ENCODE data around the gene FAAP20.
A peak's percentile ranks its signal among the peaks of the same experiment; 100 is the strongest.

FAAP20 gene

DNA sequence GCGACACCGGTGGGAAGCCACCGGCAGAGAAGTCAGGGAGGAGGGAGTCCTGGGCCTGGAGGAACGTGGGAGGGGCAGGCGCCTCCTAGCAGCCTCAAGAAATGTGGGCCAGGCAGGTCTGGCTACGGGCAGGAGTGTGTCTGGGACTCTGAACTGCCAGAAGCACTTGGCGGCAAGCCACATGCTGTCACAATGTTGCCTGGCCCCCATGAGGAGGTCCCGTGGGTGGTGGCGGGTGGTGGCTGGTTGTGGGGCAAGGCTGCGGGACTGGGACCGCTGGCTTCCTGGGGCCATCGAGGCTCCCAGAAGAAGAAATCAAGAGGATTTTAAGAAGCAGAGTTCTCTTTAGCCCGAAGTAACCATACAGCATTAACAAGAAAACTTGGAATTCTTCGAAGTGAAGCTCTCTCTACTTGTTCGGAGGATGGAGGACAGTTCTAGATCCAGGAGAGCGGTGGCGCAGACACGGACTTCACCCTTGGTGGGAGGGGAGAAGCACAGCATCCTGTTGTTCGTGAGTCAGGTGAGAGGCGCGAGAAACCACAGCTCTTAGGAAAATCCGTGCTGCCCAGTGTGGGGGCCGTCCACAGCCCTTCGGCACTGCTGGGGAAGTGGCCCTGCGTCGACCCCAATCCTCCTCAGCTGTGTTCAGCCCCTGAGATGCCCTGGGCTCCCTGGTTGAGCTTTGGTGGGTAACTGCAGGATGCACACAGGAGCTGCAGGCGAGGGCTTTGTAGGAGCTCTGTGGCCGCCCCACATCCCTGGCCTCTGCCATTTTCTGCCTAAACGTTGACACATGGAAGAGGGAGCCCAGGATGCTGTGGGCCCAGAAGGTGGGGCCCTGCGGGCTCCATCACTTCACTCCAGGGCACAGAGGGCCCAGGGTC, 45.9 kb upstream of the FAAP20 start:
- Histone ChIP-seq H4K8ac (ENCODE audit: low read length) (no peak overlapping the region), H3K9ac (ENCODE audit: low read length) (peak overlapping the region; percentile 24), H2BK120ac (ENCODE audit: low read depth, low read length) (no peak overlapping the region), H3K4me3 (ENCODE audit: insufficient read depth in 1 of 2, low read depth in 1 of 2, low read length in 2 of 2) (no peak overlapping the region), H3K4me2 (ENCODE audit: low read length, poor library complexity, severe bottlenecking) (no peak overlapping the region), H2AFZ (ENCODE audit: low read depth, low read length) (no peak overlapping the region), H3K27me3 (ENCODE audit: control insufficient read depth in 1 of 2, insufficient read depth in 1 of 2, low read length in 2 of 2) (no peaks in the 10 kb centered on the region), H2BK12ac (ENCODE audit: low read length in 2 of 2) (no peak overlapping the region), H3K4me1 (ENCODE audit: control insufficient read depth, insufficient read depth, low read depth, low read length) (peaks cover 56% of the 10 kb centered on the region), H3K27ac (ENCODE audit: low read length, poor library complexity, severe bottlenecking) (no peak overlapping the region), H3K36me3 (ENCODE audit: control insufficient read depth in 1 of 2, insufficient read depth in 2 of 2, low read depth in 1 of 2, low read length in 2 of 2) (peaks cover 7 to 53% of the 10 kb centered on the region in 2 experiments), H3K18ac (ENCODE audit: low read depth in 1 of 2, low read length in 2 of 2) (peak overlapping the region in 1 of 2 experiments; percentile 18), H2AK5ac (ENCODE audit: low read length, severe bottlenecking) (no peak overlapping the region), H3K23ac (ENCODE audit: low read length in 2 of 2) (peak overlapping the region in 1 of 2 experiments; percentile 19), H3K9me3 (ENCODE audit: control insufficient read depth, low read length) (no peaks in the 10 kb centered on the region), H3K14ac (ENCODE audit: low read length in 2 of 2) (peak overlapping the region in 1 of 2 experiments; percentile 32), H4K91ac (ENCODE audit: low read length) (no peak overlapping the region), H2BK15ac (ENCODE audit: low read depth, poor library complexity, severe bottlenecking) (no peak overlapping the region), H3K4ac (ENCODE audit: low read depth in 1 of 2, low read length in 2 of 2) (no peak overlapping the region), H2BK5ac (ENCODE audit: low read depth, low read length, poor library complexity, severe bottlenecking) (no peak overlapping the region), H3K79me1 (replicated peaks; ENCODE audit: low read length, poor library complexity, severe bottlenecking) (no peaks in the 10 kb centered on the region)
- WGBS: 91% methylated on average over 30 of the region's 30 CpGs
- DNase-seq: peak; percentile 49

DNA sequence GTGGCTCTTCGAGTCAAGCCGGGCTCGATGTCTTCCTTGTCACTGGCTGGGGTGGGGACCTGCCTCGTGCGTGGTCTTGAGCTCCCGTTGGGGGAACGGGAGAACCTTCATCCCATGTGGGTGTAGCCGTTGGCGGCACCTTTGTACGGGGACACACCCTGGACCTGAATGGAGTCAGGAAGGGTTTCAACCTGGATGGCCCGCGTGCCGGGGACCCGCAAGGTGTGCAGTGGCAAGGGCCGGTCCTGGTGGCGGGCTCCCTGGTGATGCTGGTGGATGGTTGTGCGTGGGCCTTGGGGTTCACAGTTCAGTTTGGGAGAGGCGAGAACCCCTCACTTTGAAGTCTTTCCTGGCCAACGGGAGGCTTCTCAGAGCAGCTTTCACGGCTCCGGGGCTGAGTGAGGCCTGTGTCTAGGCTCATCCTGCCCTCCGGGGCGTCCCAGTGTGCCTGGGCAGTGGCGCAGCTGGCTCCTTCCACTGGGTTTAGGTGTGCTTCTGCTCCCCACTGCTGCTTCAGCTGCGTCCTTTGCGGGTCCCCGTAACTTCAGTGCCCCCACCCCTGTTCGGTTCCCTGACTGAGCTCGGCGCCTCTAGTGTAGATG, 44.9 kb upstream of the FAAP20 start:
- H3K79me1 ChIP-seq (replicated peaks; ENCODE audit: low read length, poor library complexity, severe bottlenecking): no peaks in the 10 kb centered on the region
- DNase-seq: no peak
- no peaks in the 10 kb centered on the region for H3K9me3 ChIP-seq (ENCODE audit: control insufficient read depth, low read length)
- H3K18ac ChIP-seq (ENCODE audit: low read depth in 1 of 2, low read length in 2 of 2): no peak overlapping the region
- H4K91ac ChIP-seq (ENCODE audit: low read length): no peak overlapping the region
- H3K14ac ChIP-seq (ENCODE audit: low read length in 2 of 2): no peak overlapping the region
- H3K23ac ChIP-seq (ENCODE audit: low read length in 2 of 2): no peak overlapping the region
- no peak overlapping the region for H4K8ac ChIP-seq (ENCODE audit: low read length)
- 96% methylated on average over 30 of the region's 30 CpGs for WGBS
- H3K4me2 ChIP-seq (ENCODE audit: low read length, poor library complexity, severe bottlenecking): no peak overlapping the region
- no peak overlapping the region for H2BK120ac ChIP-seq (ENCODE audit: low read depth, low read length)
- peak overlapping the region; percentile 24 for H3K9ac ChIP-seq (ENCODE audit: low read length)
- no peak overlapping the region for H3K4ac ChIP-seq (ENCODE audit: low read depth in 1 of 2, low read length in 2 of 2)
- H3K36me3 ChIP-seq (ENCODE audit: control insufficient read depth in 1 of 2, insufficient read depth in 2 of 2, low read depth in 1 of 2, low read length in 2 of 2): peaks cover 7 to 53% of the 10 kb centered on the region in 2 experiments
- no peak overlapping the region for H2AFZ ChIP-seq (ENCODE audit: low read depth, low read length)
- H2BK12ac ChIP-seq (ENCODE audit: low read length in 2 of 2): no peak overlapping the region
- H3K27ac ChIP-seq (ENCODE audit: low read length, poor library complexity, severe bottlenecking): no peak overlapping the region
- peaks cover 61% of the 10 kb centered on the region for H3K4me1 ChIP-seq (ENCODE audit: control insufficient read depth, insufficient read depth, low read depth, low read length)
- no peak overlapping the region for H2BK15ac ChIP-seq (ENCODE audit: low read depth, poor library complexity, severe bottlenecking)
- no peak overlapping the region for H3K4me3 ChIP-seq (ENCODE audit: insufficient read depth in 1 of 2, low read depth in 1 of 2, low read length in 2 of 2)
- H2AK5ac ChIP-seq (ENCODE audit: low read length, severe bottlenecking): no peak overlapping the region
- no peak overlapping the region for H2BK5ac ChIP-seq (ENCODE audit: low read depth, low read length, poor library complexity, severe bottlenecking)
- H3K27me3 ChIP-seq (ENCODE audit: control insufficient read depth in 1 of 2, insufficient read depth in 1 of 2, low read length in 2 of 2): no peaks in the 10 kb centered on the region

DNA sequence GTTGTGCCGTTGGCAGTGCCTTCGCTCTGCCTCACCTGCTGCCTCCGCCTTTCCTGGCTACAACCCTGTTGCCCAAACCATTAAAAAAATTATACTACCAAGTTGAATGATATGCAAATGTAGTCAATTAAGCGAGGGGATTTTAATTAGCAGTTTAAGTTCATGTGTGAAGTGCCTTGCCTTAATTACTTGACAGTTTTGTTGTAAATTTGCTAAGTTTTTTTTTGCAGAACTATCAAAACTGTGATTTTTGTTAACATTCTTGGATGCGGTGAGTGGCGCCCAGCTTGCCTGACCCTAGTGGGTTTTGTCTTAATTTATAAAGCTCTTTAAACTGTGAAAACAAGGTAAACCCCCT, 44.4 kb upstream of the FAAP20 start:
- WGBS: 93% methylated on average over 3 of the region's 6 CpGs
- Histone ChIP-seq H3K9ac (ENCODE audit: low read length) (no peak overlapping the region), H2AK5ac (ENCODE audit: low read length, severe bottlenecking) (no peak overlapping the region), H2AFZ (ENCODE audit: low read depth, low read length) (no peak overlapping the region), H3K4me1 (ENCODE audit: control insufficient read depth, insufficient read depth, low read depth, low read length) (peaks cover 66% of the 10 kb centered on the region), H3K14ac (ENCODE audit: low read length in 2 of 2) (no peak overlapping the region), H3K36me3 (ENCODE audit: control insufficient read depth in 1 of 2, insufficient read depth in 2 of 2, low read depth in 1 of 2, low read length in 2 of 2) (peaks cover 7 to 53% of the 10 kb centered on the region in 2 experiments), H3K4me2 (ENCODE audit: low read length, poor library complexity, severe bottlenecking) (no peak overlapping the region), H3K23ac (ENCODE audit: low read length in 2 of 2) (no peak overlapping the region), H4K91ac (ENCODE audit: low read length) (peak overlapping the region; percentile 54), H2BK120ac (ENCODE audit: low read depth, low read length) (no peak overlapping the region), H3K79me1 (replicated peaks; ENCODE audit: low read length, poor library complexity, severe bottlenecking) (no peaks in the 10 kb centered on the region), H3K9me3 (ENCODE audit: control insufficient read depth, low read length) (no peaks in the 10 kb centered on the region), H3K4me3 (ENCODE audit: insufficient read depth in 1 of 2, low read depth in 1 of 2, low read length in 2 of 2) (no peak overlapping the region), H3K27me3 (ENCODE audit: control insufficient read depth in 1 of 2, insufficient read depth in 1 of 2, low read length in 2 of 2) (no peaks in the 10 kb centered on the region), H4K8ac (ENCODE audit: low read length) (no peak overlapping the region), H3K18ac (ENCODE audit: low read depth in 1 of 2, low read length in 2 of 2) (no peak overlapping the region), H2BK5ac (ENCODE audit: low read depth, low read length, poor library complexity, severe bottlenecking) (no peak overlapping the region), H2BK12ac (ENCODE audit: low read length in 2 of 2) (no peak overlapping the region), H3K4ac (ENCODE audit: low read depth in 1 of 2, low read length in 2 of 2) (no peak overlapping the region), H2BK15ac (ENCODE audit: low read depth, poor library complexity, severe bottlenecking) (no peak overlapping the region), H3K27ac (ENCODE audit: low read length, poor library complexity, severe bottlenecking) (no peak overlapping the region)
- no peak for DNase-seq

DNA sequence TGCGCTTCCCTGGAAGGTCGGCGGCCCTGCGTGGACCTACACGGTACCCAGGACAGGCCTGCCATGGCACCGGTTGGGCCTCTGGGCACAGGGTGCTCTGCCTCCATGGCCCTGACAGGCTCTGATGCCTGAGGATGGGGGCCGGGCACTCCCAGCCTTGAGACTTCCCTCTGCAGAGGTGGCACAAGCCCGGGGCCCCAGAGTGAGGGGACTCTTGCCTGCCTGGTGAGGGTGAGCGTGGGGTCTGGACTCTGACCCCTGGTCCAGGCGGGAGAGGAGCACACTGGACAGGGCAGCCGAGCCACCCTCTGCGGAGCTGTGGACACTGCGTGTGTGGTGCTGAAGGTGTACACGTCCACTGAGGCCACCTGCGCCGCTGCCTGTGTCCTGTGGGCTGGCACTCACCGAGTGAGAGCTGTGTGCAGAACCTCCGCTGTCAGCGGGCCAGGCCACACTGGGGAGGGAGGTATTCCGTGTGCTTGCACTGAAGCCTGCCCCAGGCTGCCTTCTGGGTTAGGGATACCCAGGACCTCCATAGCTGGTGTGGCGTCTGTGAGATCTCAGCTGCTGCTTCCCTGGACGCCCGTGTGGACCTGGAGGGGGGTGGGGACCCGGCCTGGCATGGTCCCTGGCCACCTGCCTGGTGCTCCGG, 43.9 kb upstream of the FAAP20 start:
- Histone ChIP-seq H4K91ac (ENCODE audit: low read length) (peak overlapping the region; percentile 54), H3K23ac (ENCODE audit: low read length in 2 of 2) (no peak overlapping the region), H3K36me3 (ENCODE audit: control insufficient read depth in 1 of 2, insufficient read depth in 2 of 2, low read depth in 1 of 2, low read length in 2 of 2) (peaks cover 6 to 52% of the 10 kb centered on the region in 2 experiments), H3K4ac (ENCODE audit: low read depth in 1 of 2, low read length in 2 of 2) (no peak overlapping the region), H3K27me3 (ENCODE audit: control insufficient read depth in 1 of 2, insufficient read depth in 1 of 2, low read length in 2 of 2) (no peaks in the 10 kb centered on the region), H3K9me3 (ENCODE audit: control insufficient read depth, low read length) (no peaks in the 10 kb centered on the region), H2BK15ac (ENCODE audit: low read depth, poor library complexity, severe bottlenecking) (no peak overlapping the region), H3K4me1 (ENCODE audit: control insufficient read depth, insufficient read depth, low read depth, low read length) (peaks cover 70% of the 10 kb centered on the region), H2BK5ac (ENCODE audit: low read depth, low read length, poor library complexity, severe bottlenecking) (no peak overlapping the region), H3K9ac (ENCODE audit: low read length) (peak overlapping the region; percentile 38), H3K4me2 (ENCODE audit: low read length, poor library complexity, severe bottlenecking) (no peak overlapping the region), H2BK12ac (ENCODE audit: low read length in 2 of 2) (no peak overlapping the region), H3K14ac (ENCODE audit: low read length in 2 of 2) (peak overlapping the region in 1 of 2 experiments; percentile 38), H4K8ac (ENCODE audit: low read length) (no peak overlapping the region), H2BK120ac (ENCODE audit: low read depth, low read length) (no peak overlapping the region), H3K27ac (ENCODE audit: low read length, poor library complexity, severe bottlenecking) (no peak overlapping the region), H3K79me1 (replicated peaks; ENCODE audit: low read length, poor library complexity, severe bottlenecking) (no peaks in the 10 kb centered on the region), H2AK5ac (ENCODE audit: low read length, severe bottlenecking) (no peak overlapping the region), H2AFZ (ENCODE audit: low read depth, low read length) (no peak overlapping the region), H3K18ac (ENCODE audit: low read depth in 1 of 2, low read length in 2 of 2) (peak overlapping the region in 1 of 2 experiments; percentile 28), H3K4me3 (ENCODE audit: insufficient read depth in 1 of 2, low read depth in 1 of 2, low read length in 2 of 2) (no peak overlapping the region)
- no peak for DNase-seq
- 93% methylated on average over 24 of the region's 25 CpGs for WGBS

Data from mesenchymal stem cell (in vitro differentiated cells and primary cell).